Tibial artery (tissue), 4 donors: ENCODE results near the gene DHRS7.

Source experiments
- DNase-seq, 2 donors: peaks; one replicate each; pipeline ENCODE4 v3.0.0-alpha.2; 2019
- H3K27ac ChIP-seq, 2 donors: fragments of 200-600 bp; sonication (generic) in 1 of 2; 1 replicate in 1 of 2; 2 replicates in 1 of 2; pipeline ENCODE4 v1.5.1; 2018 to 2019; ENCODE audit warnings: mild to moderate bottlenecking in 1 of 2
- H3K27me3 ChIP-seq, 2 donors: fragments of 200-600 bp; sonication (generic) in 1 of 2; one replicate each; pipeline versions ENCODE4 v1.5.1 to v1.6.0; 2016 to 2019
- H3K36me3 ChIP-seq, 3 donors: fragments of 200-600 bp; sonication (generic) in 2 of 3; one replicate each; pipeline ENCODE4 v1.5.1; 2016 to 2019; ENCODE audit warnings: mild to moderate bottlenecking in 2 of 3
- H3K4me1 ChIP-seq, 4 donors: fragments of 200-600 bp; sonication (generic) in 2 of 4; 1 replicate in 3 of 4; 2 replicates in 1 of 4; pipeline ENCODE4 v1.5.1; 2016 to 2019
- H3K4me3 ChIP-seq, 2 donors: fragments of 200-600 bp; sonication (generic) in 1 of 2; 1 replicate in 1 of 2; 2 replicates in 1 of 2; pipeline ENCODE4 v1.5.1; 2018 to 2019; ENCODE audit warnings: mild to moderate bottlenecking in 2 of 2
- H3K9me3 ChIP-seq, 3 donors: fragments of 200-600 bp; sonication (generic) in 1 of 3; one replicate each; pipeline ENCODE4 v1.5.1; 2016 to 2019
- CTCF ChIP-seq, 2 experiments: fragments of 200-600 bp in 1 of 2; fragments of 450-650 bp in 1 of 2; IDR thresholded peaks; one replicate each; pipeline ENCODE4 v1.5.1; 2017 to 2019; ENCODE audit warnings: antibody characterized with exemption in 2 of 2, mild to moderate bottlenecking in 1 of 2, moderate library complexity in 1 of 2
- intact Hi-C: fragments of 100-400 bp; cut with DNase I; formaldehyde crosslinking; loops from one replicate; pipeline ENCODE4 v1.15.0; 2023; ENCODE audit warnings: low total_unique reads

The DHRS7 gene

DNA sequence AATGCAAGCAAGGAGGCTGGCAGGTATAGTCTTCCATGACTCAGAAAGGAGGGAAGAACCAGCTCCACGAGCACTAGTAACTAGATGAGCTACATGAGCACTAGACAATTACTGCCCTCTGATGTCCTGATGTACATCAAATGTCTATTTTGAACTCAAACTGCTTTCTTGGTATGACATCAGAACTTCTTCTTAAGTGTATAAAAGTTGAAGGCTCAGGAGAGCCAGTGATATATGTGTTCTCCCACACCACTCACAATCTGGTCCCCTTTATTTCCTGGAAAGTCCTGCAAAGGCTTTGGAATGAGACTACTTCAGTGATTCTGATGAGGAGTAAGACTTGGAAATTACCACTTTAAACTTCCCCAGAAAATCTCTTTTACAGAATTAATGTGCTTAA is 18.5 kb upstream of the DHRS7 start:
- Histone ChIP-seq H3K4me1 (peaks cover 0 to 12% (median 4%) of the 10 kb centered on the region in 4 donors), H3K27me3 (no peaks in the 10 kb centered on the region), H3K4me3 (peak overlapping the region; percentile 38 to 44), H3K36me3 (no peaks in the 10 kb centered on the region), H3K9me3 (no peaks in the 10 kb centered on the region), H3K27ac (no peak overlapping the region)
- no peak for TF ChIP-seq CTCF (IDR thresholded peaks at IDR 0.05)
- intact Hi-C loops = loop anchor here (2.0 kb wide), 2 partner anchors 119 to 219 kb away; no protein-coding TSS in a partner anchor
- DNase-seq = no peak

DNA sequence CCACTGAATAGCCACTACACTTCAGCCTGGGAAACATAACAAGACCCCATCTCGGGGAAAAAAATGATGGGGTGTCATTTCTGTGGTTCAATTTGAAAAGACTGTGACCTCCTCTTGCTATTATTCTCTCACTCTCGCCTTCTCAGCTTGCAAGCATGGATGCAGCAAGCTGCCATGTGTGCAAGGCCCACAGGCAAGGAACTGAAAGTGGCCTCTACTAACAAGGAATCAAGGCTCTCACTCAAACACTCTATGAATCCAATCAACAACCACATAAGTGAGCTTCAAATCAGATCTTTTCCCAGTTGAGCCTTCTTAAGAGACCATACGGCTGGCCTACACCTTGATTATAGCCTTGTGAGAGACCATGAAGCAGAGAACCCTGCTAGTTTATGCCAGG is 17.9 kb upstream of the DHRS7 start:
- no peak overlapping the region for H3K27ac ChIP-seq

DNA sequence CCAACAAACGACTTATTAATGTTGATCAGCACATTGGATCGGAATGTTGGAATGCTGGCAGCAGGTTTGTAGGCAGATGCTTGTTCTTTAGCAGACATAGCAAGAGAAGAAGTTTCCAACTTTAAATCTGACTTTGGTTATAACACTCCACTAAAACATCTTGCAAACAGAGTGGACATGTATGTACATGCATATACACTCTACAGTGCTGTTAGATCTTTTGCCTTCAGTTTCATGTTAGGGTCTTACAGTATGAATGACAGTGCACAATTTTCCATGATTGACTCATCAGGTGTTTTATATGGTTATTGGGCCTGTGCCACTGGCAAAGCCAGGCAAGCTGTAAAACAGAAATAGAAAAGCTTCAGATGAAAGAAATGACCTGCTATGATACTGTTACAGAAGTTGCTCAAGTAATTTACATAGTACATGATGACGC is 14.3 kb upstream of the DHRS7 start:
- TF ChIP-seq CTCF (IDR thresholded peaks at IDR 0.05) = no peak
- Histone ChIP-seq H3K4me3 (no peak overlapping the region), H3K9me3 (no peaks in the 10 kb centered on the region), H3K36me3 (no peaks in the 10 kb centered on the region), H3K27ac (no peak overlapping the region), H3K27me3 (no peaks in the 10 kb centered on the region), H3K4me1 (peaks cover 0 to 12% (median 4%) of the 10 kb centered on the region in 4 donors)
- intact Hi-C loops = no loop called here
- DNase-seq = no peak

More for the DNA sequence above, 17.9 kb upstream of the DHRS7 start:
- Histone ChIP-seq H3K36me3 (no peaks in the 10 kb centered on the region), H3K4me3 (no peak overlapping the region), H3K9me3 (no peaks in the 10 kb centered on the region), H3K27me3 (no peaks in the 10 kb centered on the region), H3K4me1 (peaks cover 0 to 12% (median 4%) of the 10 kb centered on the region in 4 donors)
- TF ChIP-seq CTCF (IDR thresholded peaks at IDR 0.05) = no peak
- intact Hi-C loops = loop anchor here (2.0 kb wide), 1 partner anchor 218 kb away; no protein-coding TSS in a partner anchor
- no peak for DNase-seq

GRCh38 chr14:60178820-60179219 is 13.6 kb upstream of the DHRS7 start:
- no peak for TF ChIP-seq CTCF (IDR thresholded peaks at IDR 0.05)
- Histone ChIP-seq H3K4me1 (peaks cover 0 to 8% (median 4%) of the 10 kb centered on the region in 4 donors), H3K4me3 (no peak overlapping the region), H3K9me3 (no peaks in the 10 kb centered on the region), H3K27ac (no peak overlapping the region), H3K36me3 (no peaks in the 10 kb centered on the region), H3K27me3 (no peaks in the 10 kb centered on the region)
- intact Hi-C loops = no loop called here
- DNase-seq = no peak

- intact Hi-C loops = no loop called here
- no peak overlapping the region for H3K27ac ChIP-seq
- H3K27me3 ChIP-seq = no peaks in the 10 kb centered on the region
- no peaks in the 10 kb centered on the region for H3K36me3 ChIP-seq
- H3K4me1 ChIP-seq = peaks cover 0 to 8% (median 2%) of the 10 kb centered on the region in 4 donors
- DNase-seq = no peak
- H3K4me3 ChIP-seq = no peak overlapping the region
- no peak for TF ChIP-seq CTCF (IDR thresholded peaks at IDR 0.05)
- H3K9me3 ChIP-seq = no peaks in the 10 kb centered on the region
Observed at GRCh38 chr14:60178164-60178563, 13.0 kb upstream of the DHRS7 start.
